MM.1S (cell line): Measurements from ENCODE around the gene NGEF.

Experiments used
- CTCF ChIP-seq: fragments of 300-600 bp; sonication (generic); IDR thresholded peaks from 2 replicates; pipeline ENCODE4 v1.5.1; 2016; ENCODE audit warnings: antibody characterized with exemption, low read length, mixed read lengths
- EZH2 ChIP-seq: fragments of 300-600 bp; sonication (generic); optimal IDR thresholded peaks from 2 replicates; pipeline ENCODE3; 2017; ENCODE audit warnings: low read depth, mild to moderate bottlenecking, antibody characterized with exemption, low read length, mixed read lengths
- EZH2phosphoT487 ChIP-seq: fragments of 300-600 bp; sonication (generic); IDR thresholded peaks from 2 replicates; pipeline ENCODE4 v1.6.1; 2018; ENCODE audit warnings: antibody characterized with exemption, low read length

DNA sequence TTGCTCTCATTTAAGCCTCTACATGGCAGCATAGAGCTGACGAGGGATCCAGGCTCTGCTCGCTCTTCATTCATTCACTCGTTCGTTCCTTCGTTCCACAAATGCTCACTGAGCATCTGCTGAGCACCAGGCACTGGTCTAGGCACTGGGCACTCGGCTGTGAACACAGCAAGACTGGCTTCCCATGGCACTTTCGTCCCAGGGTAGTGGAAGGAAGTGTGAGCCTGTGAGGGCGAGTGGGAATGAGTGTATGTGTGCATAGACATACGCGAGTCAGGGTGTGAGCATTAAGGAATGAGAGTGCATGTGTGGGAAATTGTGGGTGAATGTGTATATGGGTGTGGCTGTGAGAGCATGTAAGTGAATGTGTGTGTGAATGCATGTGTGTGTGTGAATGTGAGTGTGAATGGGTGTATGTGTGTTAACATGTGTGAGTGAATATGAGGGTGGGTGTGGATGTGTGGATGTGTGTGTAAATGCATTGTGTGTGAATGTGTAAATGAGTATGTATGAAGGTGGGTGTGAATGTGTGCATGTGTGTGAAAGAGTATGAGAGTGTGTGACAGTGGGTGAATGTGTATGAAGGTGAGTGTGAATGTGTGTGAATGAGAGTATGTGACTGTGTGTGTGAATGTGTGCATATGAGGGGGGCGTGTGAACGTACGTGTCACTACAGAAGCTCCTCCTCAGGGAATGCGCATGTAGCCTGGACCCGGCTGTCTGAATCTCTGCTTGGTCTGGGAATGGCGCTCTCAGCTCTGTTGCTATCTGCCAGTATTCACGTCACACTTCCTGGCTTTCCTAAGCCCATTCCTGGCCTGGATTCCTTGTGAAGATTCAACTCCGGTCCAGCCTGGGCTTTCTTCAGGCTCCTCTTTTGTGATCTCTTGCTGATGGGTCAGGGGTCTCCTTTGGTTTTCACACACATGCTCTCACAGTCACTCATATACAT lies 114.2 kb downstream of the NGEF start:
- TF ChIP-seq CTCF (no peak), EZH2 (no peak), EZH2phosphoT487 (no peak)
